LNCAP (cell line): Measurements from ENCODE around the gene SNRPB2.

Experiments used
- CTCF ChIP-seq: fragments of 450-650 bp; IDR thresholded peaks from 2 replicates; pipeline ENCODE4 v1.5.1; 2017; ENCODE audit warnings: mild to moderate bottlenecking

SNRPB2 gene

GRCh38 chr20:16710781-16711180 is 19.0 kb upstream of the SNRPB2 start:
- TF ChIP-seq CTCF: no peak

- TF ChIP-seq CTCF: no peak
Measured at GRCh38 chr20:16711661-16712258, 18.1 kb upstream of the SNRPB2 start.

- TF ChIP-seq CTCF: no peak
Measured at GRCh38 chr20:16712511-16712947, 17.3 kb upstream of the SNRPB2 start.

GRCh38 chr20:16713066-16713465 is 16.8 kb upstream of the SNRPB2 start:
- TF ChIP-seq CTCF: no peak

- TF ChIP-seq CTCF: no peak
Measured at GRCh38 chr20:16714242-16714641, 15.6 kb upstream of the SNRPB2 start.

GRCh38 chr20:16714751-16715150 is 15.1 kb upstream of the SNRPB2 start:
- no peak for TF ChIP-seq CTCF

GRCh38 chr20:16719421-16719820 is 10.4 kb upstream of the SNRPB2 start:
- no peak for TF ChIP-seq CTCF

GRCh38 chr20:16729080-16729479 is 746 bp upstream of the SNRPB2 start:
- no peak for TF ChIP-seq CTCF
